ENCODE data around the gene LYPD6B.

Gene LYPD6B

DNA sequence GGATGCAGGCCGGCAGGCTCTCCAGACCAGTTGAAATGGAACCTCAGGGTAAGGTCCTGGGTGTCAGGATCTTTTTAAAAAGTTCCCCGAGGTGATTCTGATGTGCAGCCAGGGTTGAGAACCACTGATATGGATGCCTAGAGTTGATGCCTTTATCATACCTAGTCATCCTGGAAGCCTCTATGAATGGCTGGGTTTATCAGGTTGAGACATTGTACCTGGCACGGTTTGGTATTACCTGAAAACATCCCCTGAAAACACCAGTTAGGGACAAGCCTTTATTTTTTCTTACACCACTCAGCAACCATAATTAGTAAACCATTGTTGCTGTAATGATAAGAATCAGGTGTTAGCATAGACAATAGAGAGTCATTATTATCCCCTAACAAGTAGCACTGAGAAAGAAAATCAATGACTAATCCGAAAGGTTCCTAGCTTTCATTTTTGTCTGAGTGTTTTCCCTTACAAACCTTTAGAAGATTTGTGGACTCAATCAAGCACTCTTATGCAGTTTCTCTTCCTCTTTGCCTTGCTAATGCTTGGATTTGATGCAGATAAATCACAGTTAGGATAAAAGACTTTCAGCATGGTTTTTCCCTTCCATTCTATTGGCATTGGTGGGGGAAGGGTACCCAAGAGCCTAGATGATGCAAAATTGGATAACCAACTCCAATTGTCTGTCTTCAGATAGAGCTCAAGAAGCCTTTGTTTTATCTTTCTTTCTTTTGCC is 175.4 kb downstream of the LYPD6B start:
- Histone ChIP-seq H3K36me3 (replicated peaks; ENCODE audit: insufficient read depth, low read length) (no peaks in the 10 kb centered on the region), H3K27ac (ENCODE audit: low read length) (no peak overlapping the region), H3K79me2 (ENCODE audit: low read length) (no peaks in the 10 kb centered on the region), H3K9ac (ENCODE audit: low read length) (no peak overlapping the region), H3K9me2 (replicated peaks; ENCODE audit: insufficient read depth, low read length) (no peaks in the 10 kb centered on the region), H2AFZ (ENCODE audit: low read length) (no peak overlapping the region), H4K20me1 (ENCODE audit: insufficient read depth, low read length) (no peaks in the 10 kb centered on the region), H3K4me2 (ENCODE audit: low read depth, low read length) (no peak overlapping the region), H3F3A (ENCODE audit: insufficient read depth, low read length) (no peaks in the 10 kb centered on the region), H3K9me3 (replicated peaks; ENCODE audit: insufficient read depth, low read length) (no peaks in the 10 kb centered on the region), H3K4me1 (ENCODE audit: low read length) (no peaks in the 10 kb centered on the region), H3K4me3 (ENCODE audit: low read length) (no peak overlapping the region), H3K27me3 (replicated peaks; ENCODE audit: insufficient read depth, low read length) (no peaks in the 10 kb centered on the region)
- DNase-seq, result no peak
- TF ChIP-seq EZH2phosphoT487 (IDR thresholded peaks at IDR 0.05; ENCODE audit: low read length) (no peak), EZH2 (optimal IDR thresholded peaks at IDR 0.05; ENCODE audit: low read depth, low read length) (no peak)
- TF ChIP-seq, protein P1, sequence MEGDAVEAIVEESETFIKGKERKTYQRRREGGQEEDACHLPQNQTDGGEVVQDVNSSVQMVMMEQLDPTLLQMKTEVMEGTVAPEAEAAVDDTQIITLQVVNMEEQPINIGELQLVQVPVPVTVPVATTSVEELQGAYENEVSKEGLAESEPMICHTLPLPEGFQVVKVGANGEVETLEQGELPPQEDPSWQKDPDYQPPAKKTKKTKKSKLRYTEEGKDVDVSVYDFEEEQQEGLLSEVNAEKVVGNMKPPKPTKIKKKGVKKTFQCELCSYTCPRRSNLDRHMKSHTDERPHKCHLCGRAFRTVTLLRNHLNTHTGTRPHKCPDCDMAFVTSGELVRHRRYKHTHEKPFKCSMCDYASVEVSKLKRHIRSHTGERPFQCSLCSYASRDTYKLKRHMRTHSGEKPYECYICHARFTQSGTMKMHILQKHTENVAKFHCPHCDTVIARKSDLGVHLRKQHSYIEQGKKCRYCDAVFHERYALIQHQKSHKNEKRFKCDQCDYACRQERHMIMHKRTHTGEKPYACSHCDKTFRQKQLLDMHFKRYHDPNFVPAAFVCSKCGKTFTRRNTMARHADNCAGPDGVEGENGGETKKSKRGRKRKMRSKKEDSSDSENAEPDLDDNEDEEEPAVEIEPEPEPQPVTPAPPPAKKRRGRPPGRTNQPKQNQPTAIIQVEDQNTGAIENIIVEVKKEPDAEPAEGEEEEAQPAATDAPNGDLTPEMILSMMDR (IDR thresholded peaks at IDR 0.05; ENCODE audit: low read length), result no peak

DNA sequence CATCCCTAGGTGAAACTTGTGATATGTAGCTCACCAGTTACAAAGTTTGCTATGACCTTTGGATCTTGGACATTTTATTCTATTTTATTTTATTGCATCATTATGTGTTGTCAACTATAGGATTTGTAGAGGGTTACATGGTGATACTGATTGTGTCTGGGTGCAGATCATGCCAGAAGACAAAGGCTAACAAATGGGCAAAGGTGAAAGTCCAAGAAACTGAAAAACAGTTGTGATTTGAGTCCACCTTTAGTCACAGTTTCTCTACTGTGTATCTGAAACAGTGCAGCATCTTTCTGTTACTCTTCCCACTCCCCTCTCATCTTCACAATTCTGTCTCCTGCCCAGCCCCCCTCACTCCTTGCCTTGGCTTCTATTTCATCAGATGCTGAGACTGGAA is 180.0 kb downstream of the LYPD6B start:
- Histone ChIP-seq H3K9me3 (replicated peaks; ENCODE audit: insufficient read depth, low read length) (no peaks in the 10 kb centered on the region), H3K9ac (ENCODE audit: low read length) (no peak overlapping the region), H3K4me3 (ENCODE audit: low read length) (no peak overlapping the region), H3K4me1 (ENCODE audit: low read length) (no peaks in the 10 kb centered on the region), H3K27ac (ENCODE audit: low read length) (no peak overlapping the region), H3K27me3 (replicated peaks; ENCODE audit: insufficient read depth, low read length) (no peaks in the 10 kb centered on the region), H2AFZ (ENCODE audit: low read length) (no peak overlapping the region), H4K20me1 (ENCODE audit: insufficient read depth, low read length) (no peaks in the 10 kb centered on the region), H3K79me2 (ENCODE audit: low read length) (no peaks in the 10 kb centered on the region), H3K36me3 (replicated peaks; ENCODE audit: insufficient read depth, low read length) (no peaks in the 10 kb centered on the region), H3K9me2 (replicated peaks; ENCODE audit: insufficient read depth, low read length) (no peaks in the 10 kb centered on the region), H3F3A (ENCODE audit: insufficient read depth, low read length) (no peaks in the 10 kb centered on the region), H3K4me2 (ENCODE audit: low read depth, low read length) (no peak overlapping the region)
- no peak for DNase-seq
- TF ChIP-seq EZH2 (optimal IDR thresholded peaks at IDR 0.05; ENCODE audit: low read depth, low read length) (no peak), EZH2phosphoT487 (IDR thresholded peaks at IDR 0.05; ENCODE audit: low read length) (no peak)
- TF ChIP-seq, protein P1 (IDR thresholded peaks at IDR 0.05; ENCODE audit: low read length), result no peak

DNA sequence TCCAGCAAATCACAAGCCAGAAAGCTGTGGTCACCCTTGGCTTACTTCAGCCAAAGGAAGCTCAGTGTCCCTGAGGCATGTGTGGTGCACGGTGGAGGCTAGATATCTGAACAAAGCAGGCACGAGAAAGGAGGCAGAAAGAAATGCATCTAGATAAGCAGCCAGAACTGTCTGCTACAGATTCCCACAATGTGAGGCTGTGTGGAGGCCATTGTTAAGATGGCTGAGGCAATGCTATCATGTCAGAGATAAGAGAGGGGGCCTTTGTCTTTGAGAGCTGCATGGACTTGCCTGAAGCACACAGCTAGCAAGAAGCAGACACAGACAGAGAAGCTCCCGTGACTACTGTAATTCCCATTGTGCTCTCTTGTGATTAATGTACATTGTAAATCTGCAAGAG is 181.4 kb downstream of the LYPD6B start:
- H3K27me3 ChIP-seq (replicated peaks; ENCODE audit: insufficient read depth, low read length), result no peaks in the 10 kb centered on the region
- H3K4me1 ChIP-seq (ENCODE audit: low read length), result no peaks in the 10 kb centered on the region
- H3K27ac ChIP-seq (ENCODE audit: low read length), result no peak overlapping the region
- H3F3A ChIP-seq (ENCODE audit: insufficient read depth, low read length), result no peaks in the 10 kb centered on the region
- no peak overlapping the region for H3K4me3 ChIP-seq (ENCODE audit: low read length)
- H3K4me2 ChIP-seq (ENCODE audit: low read depth, low read length), result no peak overlapping the region
- H3K9me3 ChIP-seq (replicated peaks; ENCODE audit: insufficient read depth, low read length), result no peaks in the 10 kb centered on the region
- H3K36me3 ChIP-seq (replicated peaks; ENCODE audit: insufficient read depth, low read length), result no peaks in the 10 kb centered on the region
- no peak overlapping the region for H2AFZ ChIP-seq (ENCODE audit: low read length)
- H3K9me2 ChIP-seq (replicated peaks; ENCODE audit: insufficient read depth, low read length), result no peaks in the 10 kb centered on the region
- no peak for DNase-seq
- no peaks in the 10 kb centered on the region for H3K79me2 ChIP-seq (ENCODE audit: low read length)
- H3K9ac ChIP-seq (ENCODE audit: low read length), result no peak overlapping the region
- H4K20me1 ChIP-seq (ENCODE audit: insufficient read depth, low read length), result no peaks in the 10 kb centered on the region
- TF ChIP-seq EZH2phosphoT487 (IDR thresholded peaks at IDR 0.05; ENCODE audit: low read length), result no peak
- TF ChIP-seq, protein P1 (IDR thresholded peaks at IDR 0.05; ENCODE audit: low read length), result no peak
- TF ChIP-seq EZH2 (optimal IDR thresholded peaks at IDR 0.05; ENCODE audit: low read depth, low read length), result no peak
